Stimulated activated CD4-positive, alpha-beta T cell treated with anti-CD3 and anti-CD28 coated beads, Interleukin-12 subunit alpha, Interleukin-12 subunit beta, amount 100 ng/mL, for 48 hours (primary cell): ENCODE data around the gene BCAS3.

Experiments used
- DNase-seq, 3 donors: peaks; one replicate each; pipeline ENCODE4 v3.0.0-alpha.2; 2020; ENCODE audit warnings: low read depth in 2 of 3, low spot score in 1 of 3

BCAS3 gene

GRCh38 chr17:61389670-61390478 lies 712.2 kb downstream of the BCAS3 start:
- no peak for DNase-seq

GRCh38 chr17:61390479-61390791 lies 712.8 kb downstream of the BCAS3 start:
- no peak for DNase-seq

- no peak for DNase-seq
These were observed 714.1 kb downstream of the BCAS3 start for GRCh38 chr17:61391595-61392291.

DNA sequence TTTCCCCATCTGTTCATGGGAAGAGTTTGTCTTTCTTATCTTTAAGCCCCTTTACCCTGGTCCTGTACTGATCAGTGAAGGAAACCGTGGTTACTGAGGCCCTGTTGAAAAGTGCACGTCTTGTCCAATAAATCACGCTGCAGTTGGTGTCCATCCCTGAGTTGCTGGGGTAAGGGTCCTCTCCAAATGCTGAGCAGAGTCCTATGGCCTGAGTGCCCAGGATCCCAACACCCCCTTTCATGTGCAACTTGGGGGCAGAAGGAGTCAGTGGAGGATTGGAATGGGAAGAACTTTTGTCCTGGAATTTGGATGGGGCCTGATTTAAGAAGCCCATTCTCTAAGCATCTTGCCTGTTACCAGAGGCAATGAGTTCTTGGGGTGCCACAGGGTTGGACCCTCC lies 715.0 kb downstream of the BCAS3 start:
- DNase-seq = no peak

DNA sequence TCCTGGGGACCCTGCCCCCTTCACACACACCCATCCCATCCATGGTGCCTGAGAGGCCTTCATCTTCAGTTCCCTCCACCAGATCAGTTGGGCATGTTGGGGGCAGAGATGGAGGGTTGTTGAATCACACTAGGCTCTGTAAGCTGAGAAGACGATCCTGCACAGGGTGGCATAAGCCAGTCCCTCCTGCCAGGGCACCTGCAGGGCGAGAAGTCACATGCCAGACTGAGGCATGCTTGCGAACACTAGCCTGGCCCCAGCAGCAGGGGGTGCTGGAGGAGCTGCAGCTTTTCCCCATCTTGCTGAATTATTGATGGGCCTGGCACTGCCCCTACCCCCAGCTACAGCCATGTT lies 715.9 kb downstream of the BCAS3 start:
- no peak for DNase-seq

GRCh38 chr17:61393904-61394629 lies 716.4 kb downstream of the BCAS3 start:
- no peak for DNase-seq

DNA sequence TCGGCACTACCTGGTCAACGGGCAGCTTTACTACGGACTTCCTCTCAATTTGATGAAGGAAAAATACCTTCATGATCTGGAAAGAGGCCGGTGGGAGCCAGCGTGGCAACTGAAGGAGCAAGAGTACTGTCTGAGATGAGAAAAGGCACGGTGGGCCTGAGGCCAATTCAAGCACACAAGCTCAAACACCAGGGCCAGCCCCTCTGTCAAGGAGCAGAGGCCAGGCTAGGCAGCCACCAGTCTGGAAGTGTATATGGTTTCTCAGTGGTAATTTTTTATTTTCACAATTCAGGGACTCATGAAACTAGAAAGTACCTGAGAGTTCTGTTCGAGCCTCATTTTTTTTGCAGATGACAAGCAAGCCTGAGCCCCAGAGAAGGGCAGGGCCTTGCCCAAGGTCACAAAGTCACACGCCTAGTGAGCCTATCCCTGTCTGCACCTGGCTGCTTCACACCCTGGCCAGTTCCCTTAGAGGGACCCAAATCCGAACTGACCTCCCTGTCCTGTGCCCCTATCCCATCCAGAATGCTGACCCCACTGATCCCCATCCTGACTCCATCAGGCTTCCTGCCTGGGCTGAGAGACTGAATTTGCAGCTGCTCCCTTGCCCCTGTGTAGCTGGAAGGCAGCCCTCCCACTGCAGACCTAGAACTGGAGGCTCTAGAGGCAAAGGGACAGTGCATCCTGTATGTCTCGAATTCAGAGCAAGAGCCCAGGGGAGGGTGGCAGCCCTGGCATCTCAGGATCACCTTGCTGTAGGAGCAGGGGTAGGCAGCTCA lies 717.2 kb downstream of the BCAS3 start:
- no peak for DNase-seq

DNA sequence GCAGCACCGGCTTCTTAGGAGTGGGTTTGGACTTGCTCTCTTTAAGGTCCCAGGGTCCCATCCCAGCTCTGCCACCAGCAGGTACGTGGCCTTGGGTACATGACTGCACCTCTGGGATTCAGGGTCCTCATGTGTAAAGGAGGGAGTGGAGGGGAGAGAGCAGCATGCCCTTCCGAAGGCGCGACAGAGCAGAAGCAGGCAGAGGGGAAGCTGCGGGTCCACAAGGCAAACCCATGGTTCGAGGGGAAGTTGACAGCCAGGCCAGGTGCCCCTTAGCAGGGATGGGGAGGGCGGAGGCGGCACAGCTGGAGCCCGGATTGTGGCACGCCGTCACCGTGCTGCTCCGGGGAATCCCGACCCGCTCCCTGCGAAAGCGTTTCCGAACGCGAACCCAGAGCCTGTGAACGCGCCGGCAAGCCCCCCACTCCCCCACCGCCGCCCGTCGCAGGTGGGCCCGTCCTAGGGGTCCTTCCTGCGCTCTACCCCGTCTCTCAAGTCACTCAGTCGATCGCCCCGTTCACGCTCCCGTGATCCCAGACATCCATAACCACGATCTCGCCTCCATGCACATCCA lies 717.8 kb downstream of the BCAS3 start:
- no peak for DNase-seq

DNA sequence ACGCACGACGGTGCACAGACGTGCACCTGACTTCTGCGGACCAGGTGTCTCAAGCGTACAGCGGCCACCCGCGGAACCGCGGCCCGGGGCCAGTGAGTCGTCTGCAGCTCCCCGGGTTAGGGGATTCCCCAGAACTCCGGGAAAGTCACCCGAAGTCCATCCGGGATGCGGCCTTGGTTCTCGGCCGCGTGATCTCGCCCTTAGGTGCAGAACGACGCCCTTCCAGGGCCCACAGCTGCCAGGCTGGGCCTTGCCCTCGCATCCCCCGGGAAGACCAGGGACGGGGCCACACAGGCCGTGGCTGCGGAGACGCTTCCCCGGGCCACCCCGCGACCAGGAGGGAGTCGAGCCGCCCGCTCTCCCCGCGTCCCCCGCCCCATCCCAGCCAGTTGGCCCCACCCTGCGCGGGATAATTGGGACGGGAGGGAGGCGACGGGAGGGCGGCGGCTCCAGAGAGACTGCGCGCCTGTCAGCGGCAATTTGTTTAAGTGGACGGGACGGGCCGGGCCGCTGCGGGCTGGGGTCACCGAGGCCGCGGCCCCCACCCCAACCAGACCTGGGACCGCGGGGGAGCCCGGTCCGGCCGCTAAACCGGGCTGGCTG lies 718.4 kb downstream of the BCAS3 start:
- DNase-seq = no peak

DNA sequence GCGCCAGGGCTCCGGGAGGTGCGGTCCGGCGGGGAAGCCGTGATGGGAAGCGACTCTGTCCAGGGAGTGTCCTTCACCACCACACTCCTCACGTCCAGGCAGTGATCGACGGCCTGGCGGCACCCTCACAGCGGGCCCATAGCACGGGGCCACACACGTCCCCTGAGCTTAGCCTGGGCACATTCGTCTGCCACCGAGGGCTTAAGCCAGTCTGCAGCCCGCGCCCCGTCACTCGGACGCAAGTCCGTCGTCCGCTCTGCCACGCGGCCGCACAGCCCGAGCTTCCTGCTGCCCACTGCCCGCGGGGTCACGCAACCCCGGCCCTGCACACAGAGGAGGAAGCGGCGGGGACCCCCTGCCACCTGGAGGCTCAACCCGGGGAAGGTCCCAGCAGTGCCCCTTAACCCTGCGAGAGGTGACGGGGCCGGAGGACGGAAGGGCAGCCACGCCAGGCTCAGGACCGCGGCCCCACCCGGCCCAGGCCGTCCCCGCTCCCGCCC lies 719.0 kb downstream of the BCAS3 start:
- DNase-seq = no peak

- DNase-seq = no peak
These were observed 719.6 kb downstream of the BCAS3 start for GRCh38 chr17:61397086-61397842.

GRCh38 chr17:61398721-61399130 lies 721.1 kb downstream of the BCAS3 start:
- no peak for DNase-seq

DNA sequence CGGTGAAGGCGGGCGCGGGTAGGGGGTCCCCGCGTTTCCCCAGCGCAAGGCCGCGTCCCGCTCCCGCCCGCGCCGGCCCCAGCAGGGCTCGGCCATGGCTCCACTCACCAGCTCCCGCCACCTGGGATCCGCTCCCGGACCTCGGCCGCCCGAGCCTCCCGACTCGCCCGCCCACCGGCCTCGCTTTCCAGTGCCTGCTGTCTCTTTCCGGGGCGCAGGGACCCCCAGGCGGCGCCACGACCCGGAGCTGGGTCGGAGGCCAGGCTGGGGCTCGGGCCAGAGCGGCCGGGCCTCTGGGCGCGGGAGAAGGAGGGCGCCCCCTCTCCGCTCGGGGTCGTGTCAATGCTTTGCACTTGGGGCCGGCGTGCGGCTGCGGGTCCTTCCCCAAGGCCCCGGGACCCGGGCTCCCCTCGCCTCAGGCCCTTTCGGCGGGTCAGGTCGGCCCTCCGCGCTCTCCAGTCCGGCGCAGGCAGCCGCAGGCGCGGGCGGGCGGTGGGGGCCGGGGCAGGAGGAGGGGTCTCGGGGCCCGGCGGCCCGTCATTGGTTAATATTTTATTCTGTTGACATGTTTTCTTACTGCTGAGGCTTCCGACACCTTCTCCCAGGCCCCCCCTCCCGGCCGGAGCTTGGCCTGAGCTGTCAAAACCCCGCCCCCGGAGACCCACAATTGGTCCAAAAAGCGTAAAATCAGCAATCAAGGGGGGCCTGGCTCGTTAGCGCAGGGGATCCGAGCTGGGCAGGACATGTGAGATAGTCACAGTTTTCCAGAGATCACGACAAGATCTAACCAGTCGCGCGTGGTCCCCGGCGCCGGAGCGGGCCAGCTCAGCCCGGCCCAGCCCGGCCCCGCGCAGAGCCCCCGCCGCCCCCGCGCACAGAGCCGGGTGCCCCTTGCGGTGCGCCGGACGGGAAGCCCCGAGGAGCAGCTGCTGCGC lies 721.7 kb downstream of the BCAS3 start, which contains the start of gene TBX2:
TBX2 (plus strand) TSS at position 713 of the 935 bp plus-strand sequence. CDS start 334 bp downstream, outside the sequence.
- no peak for DNase-seq

DNA sequence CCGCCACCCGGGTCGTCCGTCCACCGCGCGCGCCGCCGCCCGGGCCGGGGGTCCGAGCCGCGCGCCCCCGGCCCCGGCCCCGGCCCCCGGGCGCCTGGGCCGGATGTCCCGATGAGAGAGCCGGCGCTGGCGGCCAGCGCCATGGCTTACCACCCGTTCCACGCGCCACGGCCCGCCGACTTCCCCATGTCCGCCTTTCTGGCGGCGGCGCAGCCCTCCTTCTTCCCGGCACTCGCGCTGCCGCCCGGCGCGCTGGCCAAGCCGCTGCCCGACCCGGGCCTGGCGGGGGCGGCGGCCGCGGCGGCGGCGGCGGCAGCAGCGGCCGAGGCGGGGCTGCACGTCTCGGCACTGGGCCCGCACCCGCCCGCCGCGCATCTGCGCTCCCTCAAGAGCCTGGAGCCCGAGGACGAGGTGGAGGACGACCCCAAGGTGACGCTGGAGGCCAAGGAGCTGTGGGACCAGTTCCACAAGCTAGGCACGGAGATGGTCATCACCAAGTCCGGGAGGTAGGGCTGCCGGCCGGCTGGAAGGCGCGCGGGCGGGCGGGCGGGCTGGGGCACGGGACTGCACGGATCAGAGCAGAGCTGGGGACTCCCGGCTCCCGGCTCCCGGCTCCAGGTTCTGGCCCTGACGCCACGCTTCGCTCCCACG lies 722.5 kb downstream of the BCAS3 start:
- no peak for DNase-seq

- no peak for DNase-seq
These were observed 723.2 kb downstream of the BCAS3 start for GRCh38 chr17:61400717-61401388.

DNA sequence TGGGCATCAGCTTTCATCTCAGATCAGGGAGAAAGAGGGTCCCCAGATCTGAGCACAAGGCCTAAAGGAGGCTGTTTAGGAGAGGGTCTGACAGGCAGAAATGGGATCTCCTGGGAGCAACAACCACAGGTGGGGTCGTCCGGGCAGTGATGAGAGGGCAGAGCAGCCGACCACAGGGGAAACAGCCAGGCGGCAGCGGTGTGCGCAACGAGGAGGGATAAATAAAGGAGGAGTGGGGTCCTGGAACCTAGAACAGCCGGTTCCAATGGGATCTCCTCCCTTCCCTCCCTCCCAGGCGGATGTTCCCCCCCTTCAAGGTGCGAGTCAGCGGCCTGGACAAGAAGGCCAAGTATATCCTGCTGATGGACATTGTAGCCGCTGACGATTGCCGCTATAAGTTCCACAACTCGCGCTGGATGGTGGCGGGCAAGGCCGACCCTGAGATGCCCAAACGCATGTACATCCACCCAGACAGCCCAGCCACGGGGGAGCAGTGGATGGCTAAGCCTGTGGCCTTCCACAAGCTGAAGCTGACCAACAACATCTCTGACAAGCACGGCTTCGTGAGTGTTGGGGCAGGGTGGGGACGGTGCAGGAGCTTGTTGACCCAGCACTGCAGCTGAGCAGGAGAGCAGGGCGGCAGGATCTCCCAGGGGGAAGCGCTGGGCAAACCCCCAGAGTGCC lies 723.9 kb downstream of the BCAS3 start:
- DNase-seq = no peak

DNA sequence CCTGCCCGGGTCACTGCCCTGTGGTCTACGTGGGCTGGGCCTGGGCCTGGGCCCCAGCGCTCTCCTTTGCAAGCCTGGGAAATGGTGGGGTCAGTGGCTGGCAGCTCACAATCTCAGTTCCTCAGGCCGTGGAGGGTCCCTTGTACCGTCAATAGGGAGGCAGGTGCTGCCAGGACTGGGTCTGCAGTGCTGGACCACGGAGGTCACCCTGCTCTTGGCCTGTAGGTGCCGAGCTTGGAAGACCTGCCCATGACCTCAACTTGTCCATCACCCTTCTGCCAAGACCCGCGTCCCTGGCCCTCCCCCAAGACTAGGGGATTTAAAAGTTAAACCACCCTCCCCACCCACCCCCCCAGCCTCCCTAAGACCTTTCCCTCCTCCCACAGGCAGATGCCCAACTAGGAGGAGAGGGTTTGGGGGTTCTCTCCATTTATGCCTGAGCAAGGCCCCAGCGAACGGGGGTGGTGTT lies 724.5 kb downstream of the BCAS3 start:
- DNase-seq = no peak
